Left ventricle myocardium superior (tissue), 1 donor: ENCODE results near the gene GSPT1. TPM values are rescaled to one million over a fixed set of nuclear protein-coding genes. Genes with fewer than 3 reads are reported as not detected.
A peak's percentile ranks its signal among the peaks of the same experiment; 100 is the strongest.
"Not testable (repeated sequence)": the region's sequence is repeated elsewhere in the genome, so short reads cannot be mapped to it uniquely, and the experiment has no call there.

Experiments used
- ATAC-seq: fragments of 200-7000 bp; cut with Tn5 transposase; one replicate; pipeline ENCODE4 v1.9.1; 2020; ENCODE audit warnings: mild to moderate bottlenecking, moderate library complexity
- DNase-seq: peaks from one replicate; pipeline ENCODE4 v3.0.0-alpha.2; 2020
- intact Hi-C: fragments of 100-400 bp; cut with micrococcal nuclease; formaldehyde crosslinking; loops from one replicate; pipeline ENCODE4 v1.11.0; 2022
- long read RNA-seq: library from polyadenylated mRNA; unstranded; transcript quantifications from one replicate; pipeline ENCODE4 v2.0.0, GENCODE V29; 2021
- total RNA-seq: library from RNA; stranded (reverse); fragmentation: NEBNext Ultra II Directional; extraction: Animal tissue kit (Norgen Biotek cat#: 25700); gene quantifications from one replicate; pipeline ENCODE4 v1.2.1, GENCODE V29; 2021
- donor health status: DM: no; HTN: yes; CAD: no; lungs with severe emphysema.

The GSPT1 gene
- 92.5 TPM for total RNA-seq
- long read RNA-seq, full-length matches to known transcripts: 121 of 205 reads
- long read RNA-seq, partial matches to known transcripts: 72 of 205 reads
- long read RNA-seq, other reads (novel, unspliced or antisense): 12 of 205 reads

DNA sequence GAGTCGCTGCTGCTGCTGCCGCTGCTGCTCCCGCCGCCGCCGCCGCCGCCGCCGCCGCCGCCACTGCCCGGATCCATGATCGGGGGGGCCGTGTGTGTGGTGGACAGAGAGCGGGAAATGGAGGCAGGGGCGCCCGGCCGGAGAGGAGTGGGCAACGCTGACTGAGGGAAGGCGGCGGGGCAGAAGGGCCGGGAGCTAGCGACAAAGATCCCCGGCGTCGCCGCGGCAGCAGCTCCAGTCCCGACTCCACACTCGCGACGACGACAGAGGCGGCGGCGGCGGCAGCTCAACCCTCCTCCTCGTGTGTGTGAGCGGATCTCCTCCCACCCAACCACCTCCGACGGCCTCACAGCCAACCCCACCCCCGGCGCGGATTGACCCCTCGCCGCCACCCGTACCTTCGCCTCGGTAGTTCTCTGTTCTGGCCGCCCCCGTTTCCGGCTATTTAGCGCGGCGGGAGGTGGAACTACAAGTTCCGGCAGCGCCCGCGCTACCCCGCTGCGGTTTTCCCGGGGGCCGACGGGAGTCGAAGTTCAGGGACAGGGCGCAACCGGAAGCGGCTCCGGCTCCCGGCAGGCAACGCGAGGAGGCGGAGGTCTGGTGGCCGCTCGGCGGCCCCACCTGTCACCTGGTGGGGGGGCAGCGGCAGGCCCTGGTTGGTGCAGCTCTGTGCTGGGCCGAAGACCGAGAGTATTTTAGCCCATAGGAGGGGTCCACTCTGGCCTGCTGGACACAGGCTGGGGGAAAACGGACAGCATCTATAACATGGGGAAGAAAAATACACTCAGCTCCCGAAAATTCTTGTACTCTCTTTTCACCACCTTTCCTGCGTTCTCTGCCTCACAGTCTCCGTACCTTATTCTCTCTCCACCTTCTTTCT, at the start of gene GSPT1:
TSS of gene GSPT1 (minus strand) at position 313 of the 880 bp plus-strand sequence. CDS start at position 77, 236 bp downstream.
- ATAC-seq (peak; percentile 97), DNase-seq (peak; percentile 100)
- intact Hi-C loops: no loop called here

DNA sequence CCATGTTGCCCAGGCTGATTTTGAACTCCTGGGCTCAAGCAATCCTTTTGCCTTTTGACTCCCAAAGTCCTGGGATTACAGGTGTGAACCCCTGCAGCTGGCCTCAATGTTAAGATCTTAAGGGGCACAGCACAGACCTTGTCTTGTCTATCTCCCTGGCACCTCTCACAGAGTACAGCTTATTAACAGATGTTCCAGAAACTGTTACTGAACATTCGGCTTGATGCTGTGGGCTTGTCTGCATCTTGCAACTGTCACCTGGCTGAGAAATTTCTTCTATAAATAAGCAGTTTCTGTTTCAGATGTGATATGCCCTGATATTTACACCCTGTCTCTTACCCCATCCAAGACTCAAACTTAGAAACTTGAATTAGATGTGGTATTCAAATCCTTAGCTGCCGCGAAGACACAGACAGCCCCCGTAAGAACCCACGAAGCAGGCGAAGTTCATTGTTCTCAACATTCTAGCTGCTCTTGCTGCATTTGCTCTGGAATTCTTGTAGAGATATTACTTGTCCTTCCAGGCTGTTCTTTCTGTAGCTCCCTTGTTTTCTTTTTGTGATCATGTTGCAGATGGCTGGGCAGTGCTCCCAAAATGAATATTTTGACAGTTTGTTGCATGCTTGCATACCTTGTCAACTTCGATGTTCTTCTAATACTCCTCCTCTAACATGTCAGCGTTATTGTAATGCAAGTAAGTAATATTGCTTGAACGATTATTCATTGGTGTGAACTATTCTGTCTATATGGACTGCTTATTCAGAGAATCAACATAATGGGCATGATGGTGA, 49.2 kb upstream of the GSPT1 start, which contains the start of gene TNFRSF17:
TSS of gene TNFRSF17 (plus strand) at position 450 of the 791 bp plus-strand sequence. CDS start at position 565, 115 bp downstream.
- ATAC-seq: no peak
- DNase-seq: no peak
- intact Hi-C loops: no loop called here

DNA sequence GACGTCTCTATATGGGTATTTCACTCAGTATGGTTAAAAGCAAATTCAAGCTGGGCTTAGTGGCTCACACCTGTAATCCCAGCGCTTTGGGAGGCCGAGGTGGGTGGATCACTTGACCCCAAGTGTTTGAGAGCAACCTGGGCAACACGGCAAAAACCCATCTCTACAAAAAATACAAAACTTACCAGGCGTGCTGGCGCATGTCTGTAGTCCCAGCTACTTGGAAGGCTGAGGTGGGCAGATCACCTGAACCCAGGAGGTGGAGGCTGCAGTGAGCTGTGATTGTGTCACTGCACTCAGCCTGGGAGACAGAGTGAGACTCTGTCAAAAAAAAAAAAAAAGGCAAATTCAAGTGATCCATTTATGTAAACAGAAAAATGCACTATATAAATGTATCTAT, 48.0 kb upstream of the GSPT1 start:
- ATAC-seq (no peak), DNase-seq (no peak)
- intact Hi-C loops: no loop called here

GRCh38 chr16:11962978-11963377, 47.2 kb upstream of the GSPT1 start:
- ATAC-seq, intact Hi-C loops, DNase-seq: not testable (repeated sequence)

- ATAC-seq, intact Hi-C loops, DNase-seq: not testable (repeated sequence)
These were observed 46.7 kb upstream of the GSPT1 start for GRCh38 chr16:11962457-11962856.

DNA sequence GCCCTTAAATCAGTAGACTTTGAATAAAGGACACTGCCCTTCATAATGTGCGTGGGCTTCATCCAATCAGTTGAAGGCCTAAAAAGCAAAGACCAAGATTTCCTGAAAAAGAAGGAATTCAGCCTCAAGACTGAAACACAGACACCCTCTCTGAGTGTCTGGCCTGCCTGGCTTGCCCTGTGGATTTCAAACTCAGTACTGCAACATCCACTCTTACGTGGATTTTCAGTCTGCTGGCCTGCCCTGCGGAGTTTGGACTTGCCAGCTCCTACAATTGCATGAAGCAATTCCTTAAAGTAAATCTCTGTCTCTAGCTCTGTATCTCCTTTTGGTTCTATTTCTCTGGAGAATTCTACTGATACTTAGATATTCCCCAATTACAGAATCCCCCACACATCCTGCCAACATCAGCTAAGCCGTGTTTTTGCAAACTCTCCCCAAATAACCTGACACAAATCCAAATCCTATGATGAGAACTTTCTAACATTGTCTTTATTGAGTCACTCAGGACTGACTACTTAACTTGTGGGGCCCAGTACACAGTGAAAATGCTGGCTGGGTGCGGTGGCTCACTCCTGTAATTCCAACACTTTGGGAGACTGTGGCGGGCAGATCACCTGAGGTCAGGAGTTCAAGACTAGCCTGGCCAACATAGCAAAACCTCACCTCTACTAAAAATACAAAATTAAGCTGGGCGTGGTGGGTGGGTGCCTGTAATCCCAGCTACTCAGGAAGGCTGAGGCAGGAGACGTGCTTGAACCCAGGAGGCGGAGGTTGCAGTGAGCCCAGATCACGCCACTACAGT, 42.0 kb upstream of the GSPT1 start:
- no peak for ATAC-seq
- intact Hi-C loops: no loop called here

DNA sequence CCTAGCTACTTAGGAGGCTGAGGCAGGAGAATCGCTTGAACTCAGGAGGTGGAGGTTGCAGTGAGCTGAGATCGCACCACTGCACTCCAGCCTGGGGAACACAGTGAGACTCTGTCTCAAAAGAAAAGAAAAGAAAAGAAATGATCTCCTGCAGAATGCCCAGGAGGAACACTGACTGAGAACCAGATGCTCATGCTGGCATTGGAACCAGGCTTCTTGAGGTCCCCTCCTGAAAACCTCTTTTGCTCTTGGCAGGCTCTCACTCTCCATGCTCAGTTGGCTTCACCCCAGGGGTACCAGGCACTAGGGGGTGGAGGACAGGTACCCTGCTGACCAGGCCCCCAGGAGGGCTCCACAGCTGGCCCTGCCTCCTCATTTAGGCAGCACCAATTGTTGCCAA, 40.8 kb upstream of the GSPT1 start:
- no peak for DNase-seq
- no peak for ATAC-seq
- intact Hi-C loops: no loop called here

More for the DNA sequence above, 42.0 kb upstream of the GSPT1 start:
- no peak for DNase-seq

DNA sequence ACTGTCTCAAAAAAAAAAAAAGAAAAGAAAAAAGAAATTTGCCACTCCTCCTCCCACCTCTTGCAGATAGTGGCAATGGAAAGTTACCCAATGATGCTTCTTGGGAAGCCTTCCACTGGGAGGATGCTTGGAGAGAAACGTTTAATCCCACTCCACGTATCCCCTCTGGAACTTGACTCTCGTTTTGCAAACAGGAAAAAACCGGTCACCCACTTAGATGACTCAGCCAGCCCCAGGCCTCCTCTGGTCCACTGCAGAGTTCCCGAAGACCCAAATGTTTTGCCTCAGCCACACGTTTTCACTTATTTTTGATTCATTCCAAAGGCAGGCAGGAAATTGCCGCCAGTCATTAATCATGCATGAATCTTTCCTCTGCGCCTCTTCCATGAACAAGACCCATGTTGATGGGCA, 40.0 kb upstream of the GSPT1 start:
- DNase-seq: no peak
- no peak for ATAC-seq
- intact Hi-C loops: no loop called here

GRCh38 chr16:11953576-11953975, 37.8 kb upstream of the GSPT1 start:
- ATAC-seq, DNase-seq, intact Hi-C loops: not testable (repeated sequence)

GRCh38 chr16:11950388-11950787, 34.6 kb upstream of the GSPT1 start:
- ATAC-seq (no peak), DNase-seq (no peak)
- intact Hi-C loops: no loop called here

DNA sequence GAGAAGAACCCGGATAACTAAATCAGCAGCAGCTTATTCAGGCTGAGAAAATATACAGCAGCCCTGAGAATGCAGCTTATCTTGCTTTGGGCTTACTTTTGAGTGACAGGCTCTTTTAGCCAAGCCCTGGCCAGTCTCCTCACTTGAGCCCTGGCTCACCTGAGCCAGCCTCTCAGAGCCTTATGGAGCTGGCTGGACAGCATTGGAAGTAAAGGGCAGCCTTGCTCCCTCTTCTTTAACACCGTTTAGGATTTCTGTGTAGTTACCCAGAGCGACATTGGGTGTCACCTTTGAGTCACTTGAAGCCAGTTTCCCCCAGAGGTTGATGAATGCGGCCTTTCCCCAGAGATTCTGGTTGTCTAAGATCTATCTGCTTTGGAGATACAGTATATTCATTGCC, 33.8 kb upstream of the GSPT1 start:
- peak; percentile 76 for ATAC-seq
- intact Hi-C loops: no loop called here
- DNase-seq: no peak

DNA sequence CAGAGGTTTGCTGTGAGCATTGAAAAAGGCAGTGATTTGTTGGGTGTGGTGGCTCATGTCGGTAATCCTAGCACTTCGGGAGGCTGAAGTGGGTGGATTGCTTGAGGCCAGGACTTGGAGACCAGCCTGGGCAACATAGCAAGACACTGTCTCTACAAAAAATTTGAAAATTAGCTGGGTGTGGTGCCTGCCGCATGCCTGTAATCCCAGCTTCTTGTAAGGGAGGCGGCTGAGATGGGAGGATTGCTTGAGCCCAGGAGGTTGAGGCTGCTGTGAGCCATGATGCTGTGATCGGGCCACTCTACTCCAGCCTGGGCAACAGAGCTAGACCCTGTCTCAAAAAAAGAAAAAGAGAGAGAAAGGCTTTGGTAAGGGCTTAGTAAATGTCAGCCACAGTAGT, 33.1 kb upstream of the GSPT1 start:
- intact Hi-C loops: no loop called here

DNA sequence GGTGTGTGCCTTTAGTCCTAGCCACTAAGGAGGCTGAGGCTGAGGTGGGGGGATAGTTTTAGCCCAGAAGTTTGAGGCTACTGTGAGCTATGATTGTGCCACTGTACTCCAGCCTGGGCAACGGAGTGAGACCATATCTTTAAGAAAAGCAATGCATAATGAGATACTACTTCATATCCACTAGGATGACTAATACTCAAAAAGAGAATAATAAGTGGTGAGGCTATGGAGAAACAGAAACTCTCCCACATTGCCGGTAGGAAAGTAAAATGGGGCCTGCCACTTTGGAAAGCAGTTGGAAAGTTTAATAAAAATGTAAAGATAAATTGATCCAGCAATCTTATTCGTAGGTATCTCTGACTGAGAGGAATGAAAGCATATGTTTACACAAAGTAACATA, 30.7 kb upstream of the GSPT1 start:
- intact Hi-C loops: no loop called here

More for the DNA sequence above, 33.1 kb upstream of the GSPT1 start:
- ATAC-seq (no peak), DNase-seq (no peak)

DNA sequence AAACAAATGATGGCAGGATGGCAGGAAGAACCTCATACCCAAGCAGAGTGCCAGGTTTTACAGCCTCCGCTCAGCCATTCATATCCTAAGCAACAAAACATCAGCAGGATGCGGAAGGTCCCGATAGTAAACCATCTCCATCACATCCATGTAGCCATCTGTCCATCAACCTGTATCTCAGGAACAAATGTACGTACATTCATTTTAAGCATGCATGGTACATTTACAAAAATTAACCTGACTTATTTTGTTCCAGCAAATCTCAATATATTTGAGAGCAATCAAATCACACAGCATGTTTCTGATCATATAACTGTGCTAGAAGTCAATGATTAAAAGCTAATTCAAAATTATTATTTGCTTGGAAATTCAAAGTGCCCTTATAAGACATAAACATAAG, 26.2 kb upstream of the GSPT1 start, which contains the start of gene NPIPB2:
TSS of gene NPIPB2 (minus strand) at position 101 of the 400 bp plus-strand sequence. CDS start at position 101, 0 bp downstream.
- ATAC-seq, intact Hi-C loops, DNase-seq: not testable (repeated sequence)

More for the DNA sequence above, 30.7 kb upstream of the GSPT1 start:
- ATAC-seq: no peak
- DNase-seq: no peak

DNA sequence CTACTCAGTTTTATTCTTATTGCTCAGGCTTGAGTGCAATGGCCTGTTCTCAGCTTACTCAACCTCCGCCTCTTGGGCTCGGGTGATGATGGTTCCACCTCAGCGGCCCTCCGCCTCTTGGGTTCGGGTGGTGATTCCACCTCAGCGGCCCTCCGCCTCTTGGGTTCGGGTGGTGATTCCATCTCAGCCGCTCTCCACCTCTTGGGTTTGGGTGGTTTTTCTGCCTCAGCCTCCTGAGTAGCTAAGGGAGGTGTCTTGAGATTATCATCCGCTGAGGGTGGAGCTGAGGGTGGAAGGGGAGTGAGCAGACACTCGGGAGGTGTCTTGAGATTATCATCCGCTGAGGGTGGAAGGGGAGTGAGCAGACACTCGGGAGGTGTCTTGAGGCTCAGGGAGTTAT, 11.6 kb upstream of the GSPT1 start:
- ATAC-seq, intact Hi-C loops, DNase-seq: not testable (repeated sequence)

DNA sequence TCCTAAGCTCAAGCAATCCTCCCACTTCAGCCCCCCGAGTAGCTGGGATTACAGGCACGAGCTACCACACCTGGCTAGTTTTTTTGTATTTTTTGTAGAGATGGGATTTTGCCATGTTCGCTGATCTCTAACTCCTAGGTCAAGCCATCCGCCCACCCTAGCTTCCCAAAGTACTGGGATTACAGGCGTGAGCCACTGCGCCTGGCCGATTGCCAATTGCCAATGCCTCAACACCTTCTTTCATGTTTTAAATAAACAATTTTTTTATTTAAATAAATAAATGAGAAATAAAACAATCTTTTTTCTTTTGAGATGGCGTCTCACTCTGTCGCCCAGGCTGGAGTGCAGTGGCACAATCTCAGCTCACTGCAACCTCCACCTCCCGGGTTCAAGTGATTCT, 8.3 kb upstream of the GSPT1 start:
- intact Hi-C loops, DNase-seq, ATAC-seq: not testable (repeated sequence)

DNA sequence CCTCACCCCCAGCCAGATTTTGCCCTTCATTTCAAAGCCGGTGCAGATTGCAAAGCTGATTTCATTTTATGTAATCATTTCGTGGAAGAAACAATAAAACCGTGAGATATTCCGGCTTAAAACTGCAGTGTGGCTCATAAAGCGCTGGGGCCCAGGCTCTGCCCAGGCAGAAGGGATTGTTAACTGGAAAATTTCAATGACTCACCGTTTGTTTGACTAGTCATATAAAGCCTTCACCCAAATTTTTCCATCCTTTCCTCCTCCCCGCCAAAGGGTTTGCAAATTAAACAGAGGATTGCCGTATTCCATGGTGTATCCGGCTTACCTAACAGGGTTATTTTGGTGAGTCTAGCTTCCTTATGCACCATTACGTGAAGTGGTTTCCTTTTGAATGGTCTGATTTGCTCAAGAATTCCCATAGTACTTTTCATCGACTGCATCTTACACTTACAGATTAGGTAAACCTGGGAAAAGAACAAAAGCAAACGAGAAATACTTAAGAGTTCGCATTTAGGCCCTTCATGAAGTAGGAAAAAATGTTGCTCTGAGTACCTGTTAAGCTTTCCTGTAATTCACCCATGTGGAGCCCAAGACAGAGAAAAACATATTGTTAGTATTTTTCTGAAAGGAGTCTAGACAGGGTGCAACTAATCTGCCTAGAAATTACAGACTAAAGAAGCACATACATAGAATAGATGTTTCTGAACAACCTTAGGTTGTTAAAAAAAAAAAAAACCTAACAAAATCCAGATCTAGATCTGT, 949 bp upstream of the GSPT1 start:
- ATAC-seq (no peak), DNase-seq (no peak)
- intact Hi-C loops: no loop called here

DNA sequence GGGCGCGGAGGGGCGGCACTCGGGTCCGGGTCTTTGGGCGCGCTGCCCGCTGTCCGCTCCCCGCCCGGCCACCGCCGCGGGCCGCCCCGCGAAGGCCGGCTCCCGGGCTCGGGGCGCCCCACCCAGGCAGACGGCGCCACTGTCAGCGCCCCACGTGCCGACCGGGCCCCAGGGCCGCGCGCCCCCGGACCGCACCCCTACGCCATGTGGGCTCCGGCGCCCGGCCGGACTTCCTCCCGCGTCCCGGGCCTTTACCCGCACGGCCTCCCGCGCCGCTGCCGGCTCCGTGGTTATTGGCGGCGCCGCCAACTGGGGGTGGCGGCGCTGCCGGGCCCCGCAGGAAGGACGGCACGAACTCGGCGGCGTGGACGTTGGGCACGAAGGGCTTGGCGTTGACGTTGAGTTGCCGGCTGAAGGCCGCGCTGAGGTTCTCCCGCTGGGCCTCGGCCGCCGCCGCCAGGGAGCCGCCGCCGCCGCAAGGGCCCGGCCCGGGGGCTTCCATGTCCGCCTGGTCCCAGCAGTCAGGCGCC, 577 bp downstream of the GSPT1 start:
- intact Hi-C loops: no loop called here
- peak; percentile 11 for ATAC-seq
- DNase-seq: peak; percentile 67
